Duodenal mucosa (tissue), 2 donors: ENCODE results near the gene SPATA45.
A peak's percentile ranks its signal among the peaks of the same experiment; 100 is the strongest.

Source experiments
- H3K27ac ChIP-seq: one replicate; pipeline ENCODE4 v1.7.0; 2013; ENCODE audit warnings: low read depth, low read length
- H3K27me3 ChIP-seq, 2 donors: one replicate each; pipeline ENCODE4 v1.7.0; 2013; ENCODE audit warnings: low read length in 2 of 2, control low read depth in 1 of 2; ENCODE audit not compliant: insufficient read depth in 2 of 2, control insufficient read depth in 1 of 2
- H3K36me3 ChIP-seq, 2 donors: one replicate each; pipeline ENCODE4 v1.7.0; 2013; ENCODE audit warnings: low read length in 2 of 2, control low read depth in 1 of 2; ENCODE audit not compliant: insufficient read depth in 2 of 2, control insufficient read depth in 1 of 2
- H3K4me1 ChIP-seq, 2 donors: one replicate each; pipeline ENCODE4 v1.7.0; 2013; ENCODE audit warnings: low read length in 2 of 2, control low read depth in 1 of 2; ENCODE audit not compliant: insufficient read depth in 2 of 2, control insufficient read depth in 1 of 2
- H3K4me3 ChIP-seq, 2 donors: one replicate each; pipeline ENCODE4 v1.7.0; 2013; ENCODE audit warnings: low read length in 2 of 2, low read depth in 1 of 2
- H3K9ac ChIP-seq, 2 donors: one replicate each; pipeline ENCODE4 v1.7.0; 2013; ENCODE audit warnings: low read length in 2 of 2, low read depth in 1 of 2
- H3K9me3 ChIP-seq, 2 donors: one replicate each; pipeline ENCODE4 v1.7.0; 2013; ENCODE audit warnings: low read length in 2 of 2, control low read depth in 1 of 2; ENCODE audit not compliant: control insufficient read depth in 1 of 2

Gene SPATA45

DNA sequence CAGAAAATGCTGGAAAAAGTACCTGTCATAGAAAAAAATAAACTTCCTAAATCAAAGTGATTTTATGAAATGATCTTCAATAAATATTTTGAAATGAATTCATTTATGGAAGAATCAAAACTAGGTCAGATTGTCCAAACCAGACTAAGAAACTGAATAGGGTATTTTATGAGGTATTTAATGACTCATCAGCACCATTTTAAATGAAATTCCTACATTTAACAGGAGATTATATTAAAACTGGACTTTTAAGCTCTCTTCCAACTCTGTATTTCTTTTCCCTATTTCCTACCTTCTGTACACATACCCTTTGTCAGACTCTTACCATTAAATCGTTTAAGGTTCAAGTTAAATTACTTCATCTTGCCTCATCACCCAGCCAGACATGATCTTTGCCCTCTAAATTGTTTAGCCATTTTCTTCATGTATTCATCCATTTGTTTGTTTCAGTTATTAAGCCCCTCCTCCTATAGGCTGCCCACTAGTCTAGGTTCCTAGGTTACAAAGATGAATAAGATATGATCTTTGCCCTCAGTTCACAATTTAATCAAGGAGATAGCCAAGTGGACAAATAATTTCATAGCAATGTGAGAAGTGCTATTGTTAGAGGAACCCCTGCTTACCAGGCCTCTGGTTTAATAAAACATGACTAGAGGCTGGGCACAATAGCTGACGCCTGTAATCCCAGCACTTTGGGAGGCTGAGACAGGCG lies 30.7 kb downstream of the SPATA45 start:
- peaks cover 8 to 20% of the 10 kb centered on the region in 2 donors for H3K4me1 ChIP-seq
- H3K27ac ChIP-seq = no peak overlapping the region
- H3K4me3 ChIP-seq = no peak overlapping the region
- H3K9me3 ChIP-seq = no peaks in the 10 kb centered on the region
- H3K9ac ChIP-seq = no peak overlapping the region
- no peaks in the 10 kb centered on the region for H3K27me3 ChIP-seq
- no peaks in the 10 kb centered on the region for H3K36me3 ChIP-seq

DNA sequence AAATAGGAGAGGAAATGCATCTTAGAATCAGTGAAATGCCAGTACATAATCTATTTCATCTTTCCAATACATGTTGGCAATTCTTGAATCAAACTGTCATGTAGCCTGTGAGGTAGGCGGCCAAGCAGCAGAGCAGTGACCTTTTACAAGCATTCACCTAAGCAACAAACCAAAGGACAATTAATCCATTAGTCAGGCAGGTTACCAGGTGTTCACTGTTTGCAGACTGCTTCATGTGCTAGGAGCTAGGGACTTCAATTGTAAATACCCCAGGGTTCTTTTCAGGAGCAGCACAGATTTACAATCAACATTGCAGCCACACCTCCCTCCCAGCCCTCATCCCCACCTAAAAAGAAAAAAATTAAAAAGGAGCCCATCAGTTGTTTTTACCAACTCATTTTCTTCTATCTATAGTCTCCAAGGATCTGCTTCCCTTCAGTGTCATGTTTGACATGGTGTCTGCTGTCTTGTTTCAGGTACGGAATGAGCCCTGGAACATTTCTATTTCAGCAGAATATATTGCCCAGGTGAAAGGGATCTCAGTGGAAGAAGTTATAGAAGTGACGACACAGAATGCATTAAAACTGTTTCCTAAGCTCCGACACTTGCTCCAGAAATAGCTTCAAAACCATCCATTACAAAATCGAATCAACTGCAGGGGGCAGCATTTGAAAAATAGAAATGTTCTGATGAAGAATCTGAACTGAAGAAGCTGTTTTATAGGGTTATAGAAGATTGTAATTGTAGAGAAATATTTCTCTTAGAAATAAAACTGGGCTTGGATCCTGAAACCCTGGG lies 32.7 kb downstream of the SPATA45 start:
- Histone ChIP-seq H3K36me3 (no peaks in the 10 kb centered on the region), H3K27ac (no peak overlapping the region), H3K4me3 (no peak overlapping the region), H3K9me3 (no peaks in the 10 kb centered on the region), H3K27me3 (no peaks in the 10 kb centered on the region), H3K9ac (no peak overlapping the region), H3K4me1 (peaks cover 8 to 17% of the 10 kb centered on the region in 2 donors)

DNA sequence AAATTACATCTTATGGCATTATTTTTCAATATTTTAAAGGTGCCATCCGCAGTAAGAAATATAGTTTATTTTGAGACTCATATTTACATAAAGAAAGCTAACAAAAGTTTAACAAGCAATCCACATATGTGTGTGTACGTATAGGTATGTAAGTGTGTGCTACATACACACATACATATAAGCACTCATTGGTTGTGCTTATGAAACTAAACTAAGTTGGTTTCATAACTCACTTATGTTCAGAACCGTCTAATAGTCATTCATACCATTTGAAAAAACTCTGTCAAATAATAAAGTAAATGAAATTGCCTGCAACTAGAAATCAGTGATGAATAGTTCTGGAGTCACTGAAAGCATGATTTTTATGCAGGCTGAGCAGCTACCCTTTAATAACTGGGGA lies 41.7 kb downstream of the SPATA45 start:
- no peaks in the 10 kb centered on the region for H3K27me3 ChIP-seq
- no peak overlapping the region for H3K4me3 ChIP-seq
- H3K9ac ChIP-seq = no peak overlapping the region
- H3K36me3 ChIP-seq = peaks cover 0 to 23% of the 10 kb centered on the region in 2 donors
- H3K4me1 ChIP-seq = no peaks in the 10 kb centered on the region
- H3K27ac ChIP-seq = no peak overlapping the region
- H3K9me3 ChIP-seq = no peaks in the 10 kb centered on the region

DNA sequence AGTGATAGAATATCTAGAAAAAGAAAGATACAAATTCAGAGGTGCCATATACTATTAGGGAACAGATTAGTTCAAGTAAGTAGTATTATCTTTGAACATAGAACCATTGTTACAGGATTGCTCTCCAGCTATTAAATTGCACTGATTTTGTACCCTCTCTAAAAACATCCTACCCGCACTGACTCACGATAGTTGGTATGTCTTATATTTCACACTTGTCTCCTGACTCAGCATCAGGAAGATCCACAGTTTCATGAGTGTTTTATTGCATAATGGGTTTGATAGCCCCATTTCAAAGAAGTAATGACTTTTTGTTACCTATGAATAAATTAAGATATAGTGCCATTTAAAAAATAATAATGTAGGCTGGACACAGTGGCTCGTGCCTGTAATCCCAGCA lies 49.8 kb downstream of the SPATA45 start:
- Histone ChIP-seq H3K9ac (no peak overlapping the region), H3K36me3 (peaks cover 0 to 34% of the 10 kb centered on the region in 2 donors), H3K27me3 (no peaks in the 10 kb centered on the region), H3K4me3 (no peak overlapping the region), H3K4me1 (peaks cover 5 to 12% of the 10 kb centered on the region in 2 donors), H3K27ac (no peak overlapping the region), H3K9me3 (no peaks in the 10 kb centered on the region)

DNA sequence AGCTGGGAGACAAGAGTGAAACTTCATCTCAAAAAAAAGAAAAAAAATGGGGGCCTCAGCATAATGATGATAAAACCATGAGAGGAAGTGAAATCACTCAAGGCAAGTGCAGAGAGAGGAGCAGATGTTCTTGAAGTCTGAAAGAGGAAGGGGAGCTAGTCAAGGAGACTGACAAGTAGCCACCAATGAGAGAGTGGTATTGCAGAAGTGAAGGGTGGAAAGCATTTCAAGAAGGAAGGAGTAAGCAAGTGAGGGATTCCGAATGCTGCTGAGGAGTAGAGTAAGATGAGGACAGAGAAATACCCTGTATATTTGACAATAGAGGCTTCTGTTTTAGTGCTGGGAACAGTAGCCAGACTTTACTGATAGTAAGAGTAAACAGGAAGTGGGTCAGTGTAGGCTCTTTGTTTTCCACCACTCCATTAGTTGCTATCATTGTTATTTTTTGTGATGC lies 52.9 kb downstream of the SPATA45 start:
- no peaks in the 10 kb centered on the region for H3K9me3 ChIP-seq
- peak overlapping the region in 1 of 2 donors; percentile 43 for H3K4me3 ChIP-seq
- peaks cover 0 to 20% of the 10 kb centered on the region in 2 donors for H3K36me3 ChIP-seq
- H3K27ac ChIP-seq = no peak overlapping the region
- peaks cover 9 to 19% of the 10 kb centered on the region in 2 donors for H3K4me1 ChIP-seq
- no peaks in the 10 kb centered on the region for H3K27me3 ChIP-seq
- H3K9ac ChIP-seq = no peak overlapping the region

DNA sequence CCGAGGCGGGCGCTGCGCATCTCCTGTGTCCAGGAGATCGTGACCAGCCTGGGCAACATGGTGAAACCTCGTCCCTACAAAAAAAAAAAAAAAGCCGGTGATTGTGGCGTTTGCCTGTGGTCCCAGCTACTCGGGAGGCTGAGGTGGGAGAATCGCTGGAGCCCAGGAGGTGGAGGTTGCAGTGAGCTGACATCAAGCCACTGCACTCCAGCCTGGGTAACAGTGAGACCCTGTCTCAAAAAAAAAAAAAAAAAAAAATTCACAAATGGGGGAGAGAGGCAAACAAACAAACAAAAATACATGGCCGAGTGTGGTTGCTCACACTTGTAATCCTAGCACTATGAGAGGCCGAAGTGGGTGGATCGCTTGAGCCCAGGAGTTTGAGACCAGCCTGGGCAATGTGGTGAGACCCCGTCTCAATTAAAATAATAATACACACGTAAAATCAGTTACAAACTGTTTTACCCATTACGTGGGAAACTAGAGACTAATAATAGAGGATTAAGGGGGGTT lies 55.0 kb downstream of the SPATA45 start:
- Histone ChIP-seq H3K27ac (peak overlapping the region; percentile 87), H3K9ac (peak overlapping the region; percentile 90 to 98), H3K27me3 (no peaks in the 10 kb centered on the region), H3K36me3 (peaks cover 0 to 10% of the 10 kb centered on the region in 2 donors), H3K9me3 (no peaks in the 10 kb centered on the region), H3K4me1 (peaks cover 9 to 19% of the 10 kb centered on the region in 2 donors), H3K4me3 (peak overlapping the region; percentile 91 to 100)

DNA sequence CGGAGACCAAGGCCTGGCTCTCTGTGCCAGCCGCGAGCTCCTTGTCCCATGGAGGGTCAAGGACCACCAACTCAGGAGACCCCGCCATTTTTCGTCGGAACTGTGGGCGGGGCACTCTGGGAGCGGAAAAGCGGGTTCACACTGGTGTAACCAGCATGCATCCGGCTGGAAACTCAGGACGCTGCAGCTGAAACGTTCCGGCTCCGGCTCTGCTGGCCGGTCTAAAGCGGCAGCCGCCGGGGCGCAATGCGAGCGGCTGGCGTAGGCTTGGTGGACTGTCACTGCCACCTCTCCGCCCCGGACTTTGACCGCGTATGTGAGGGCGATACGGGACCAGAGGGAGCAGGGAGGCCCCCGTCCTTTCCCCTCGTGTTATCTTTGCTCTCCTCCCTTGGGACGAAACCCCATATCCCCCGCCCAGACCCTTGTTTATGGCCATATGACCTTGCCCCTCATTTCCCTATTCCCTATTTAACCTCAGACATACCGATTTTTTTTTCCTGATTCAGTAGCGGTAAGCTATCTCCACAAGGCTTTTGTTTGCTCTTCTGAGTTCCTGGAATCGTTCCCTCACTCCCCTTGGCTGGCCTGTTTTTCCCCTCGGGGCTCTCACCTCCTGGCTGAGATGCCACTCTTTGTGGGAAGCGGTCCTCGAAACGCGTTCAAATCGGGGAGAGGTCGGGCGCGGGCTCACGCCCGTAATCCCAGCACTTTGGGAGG lies 55.6 kb downstream of the SPATA45 start, which contains the start of the genes NSL1 and TATDN3:
Gene NSL1, minus strand, starts transcription at position 102 of the 720 bp plus-strand sequence. Its CDS starts 14 bp downstream, at position 88.
Gene TATDN3, plus strand, starts transcription at position 219 of the 720 bp plus-strand sequence. Its CDS starts 28 bp downstream, at position 247.
- no peaks in the 10 kb centered on the region for H3K9me3 ChIP-seq
- no peaks in the 10 kb centered on the region for H3K27me3 ChIP-seq
- H3K4me3 ChIP-seq = peak within 1 kb of the TSS; percentile 91 to 100
- H3K4me1 ChIP-seq = peaks cover 9 to 19% of the 10 kb centered on the region in 2 donors
- peak within 1 kb of the TSS; percentile 87 for H3K27ac ChIP-seq
- H3K9ac ChIP-seq = peak within 1 kb of the TSS; percentile 90 to 98
- H3K36me3 ChIP-seq = peaks cover 0 to 6% of the 10 kb centered on the region in 2 donors

DNA sequence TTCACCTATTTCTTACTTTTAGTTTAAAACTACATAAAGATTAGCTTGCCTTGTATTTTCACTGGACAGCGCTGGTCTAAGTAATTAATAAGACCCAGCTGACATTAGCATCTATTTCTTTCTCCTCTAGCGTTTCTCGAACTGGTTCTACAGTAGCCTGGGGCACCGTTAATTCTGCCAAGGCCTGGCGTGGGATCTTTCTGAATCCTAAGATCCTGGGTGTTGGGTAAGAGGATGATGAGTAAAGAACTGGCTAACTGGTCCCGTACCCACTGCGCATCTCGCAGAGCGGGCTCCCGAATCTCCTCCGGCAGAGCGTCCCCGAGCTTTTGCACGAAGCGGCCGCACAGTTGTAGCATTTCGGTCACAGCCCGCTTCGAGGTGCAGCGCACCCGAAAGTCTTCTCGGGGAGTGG lies 56.2 kb downstream of the SPATA45 start:
- Histone ChIP-seq H3K27ac (peak overlapping the region; percentile 87), H3K9ac (peak overlapping the region; percentile 90 to 98), H3K4me3 (peak overlapping the region; percentile 91 to 100), H3K36me3 (peaks cover 0 to 4% of the 10 kb centered on the region in 2 donors), H3K27me3 (no peaks in the 10 kb centered on the region), H3K4me1 (peaks cover 9 to 19% of the 10 kb centered on the region in 2 donors), H3K9me3 (no peaks in the 10 kb centered on the region)

DNA sequence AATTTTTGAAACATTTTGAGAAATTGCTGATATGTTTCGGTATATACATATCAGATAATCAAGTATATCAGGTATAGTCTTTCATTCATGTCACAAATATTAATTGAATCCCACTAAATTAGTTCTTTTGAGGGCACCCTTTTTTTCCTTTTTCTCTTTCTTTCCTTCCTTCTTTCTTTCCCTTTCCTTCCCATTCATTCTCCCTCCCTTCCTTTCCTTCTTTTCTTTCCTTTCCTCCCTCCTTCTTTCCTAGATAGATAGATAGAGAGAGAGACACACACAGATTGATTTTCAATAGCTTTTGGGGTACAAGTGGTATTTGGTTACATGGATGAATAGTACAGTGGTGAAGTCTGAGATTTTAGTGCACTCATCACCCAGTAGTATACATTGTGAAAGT lies 61.6 kb downstream of the SPATA45 start:
- Histone ChIP-seq H3K4me3 (no peak overlapping the region), H3K9me3 (no peaks in the 10 kb centered on the region), H3K27ac (no peak overlapping the region), H3K36me3 (peaks cover 14 to 27% of the 10 kb centered on the region in 2 donors), H3K4me1 (peaks cover 1 to 4% of the 10 kb centered on the region in 2 donors), H3K27me3 (no peaks in the 10 kb centered on the region), H3K9ac (no peak overlapping the region)
